Measurements from ENCODE around the gene PALB2. TPM values are rescaled to one million over a fixed set of nuclear protein-coding genes. Genes with fewer than 3 reads are reported as not detected.
A peak's percentile ranks its signal among the peaks of the same experiment; 100 is the strongest.
"Not testable (repeated sequence)": the region's sequence is repeated elsewhere in the genome, so short reads cannot be mapped to it uniquely, and the experiment has no call there.

PALB2 gene
- total RNA-seq, 1 donor from 2014 or later, result 31.2 TPM

DNA sequence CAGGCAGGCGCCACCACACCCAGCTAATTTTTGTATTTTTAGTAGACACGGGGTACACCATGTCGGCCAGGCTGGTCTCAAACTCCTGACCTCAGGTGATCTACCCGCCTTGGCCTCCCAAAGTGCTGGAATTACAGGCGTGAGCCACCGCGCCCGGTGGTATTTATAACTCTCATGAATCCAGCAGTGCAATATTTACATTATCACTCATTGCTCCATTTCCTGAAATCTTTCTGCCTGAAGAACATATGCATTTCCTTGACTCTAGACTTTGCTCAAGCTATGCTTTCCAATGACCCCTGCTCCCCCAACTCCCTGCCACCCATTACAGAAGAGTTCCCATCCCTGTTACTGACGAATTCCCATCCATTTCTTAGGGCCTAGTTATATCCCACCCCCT is 25.3 kb downstream of the PALB2 start:
- H3K9me3 Mint-ChIP-seq, result no peaks in the 10 kb centered on the region
- H3K27me3 Mint-ChIP-seq, result no peaks in the 10 kb centered on the region

DNA sequence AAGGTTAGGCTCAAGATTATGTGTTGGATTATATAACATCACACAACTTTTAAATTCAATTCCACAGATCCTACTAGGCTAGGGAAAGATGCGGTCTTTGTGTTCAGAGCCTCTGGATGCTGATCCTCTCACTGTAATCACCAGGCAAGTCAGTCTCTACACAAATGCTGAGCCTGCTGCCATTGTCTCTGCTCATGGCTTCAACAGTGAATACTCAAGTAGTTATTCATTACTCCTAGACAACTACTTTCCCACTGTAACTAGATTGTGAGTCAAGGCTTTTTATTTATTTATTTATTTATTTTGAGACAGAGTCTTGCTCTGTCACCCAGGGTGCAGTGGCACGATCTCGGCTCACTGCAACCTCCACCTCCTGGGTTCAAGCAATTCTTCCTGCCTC is 29.2 kb downstream of the PALB2 start:
- intact Hi-C loops (cut with micrococcal nuclease), result no loop called here
- no peak for DNase-seq
- no peak overlapping the region for H3K4me3 Mint-ChIP-seq
- H3K27me3 Mint-ChIP-seq, result no peaks in the 10 kb centered on the region
- H3K27ac Mint-ChIP-seq, result no peak overlapping the region
- H3K4me1 Mint-ChIP-seq, result no peaks in the 10 kb centered on the region
- H3K36me3 Mint-ChIP-seq (ENCODE audit: low read depth), result peaks cover 23% of the 10 kb centered on the region
- H3K9me3 Mint-ChIP-seq, result no peaks in the 10 kb centered on the region

More for the DNA sequence above, 25.3 kb downstream of the PALB2 start:
- Mint-ChIP-seq H3K36me3 (ENCODE audit: low read depth) (peaks cover 34% of the 10 kb centered on the region), H3K4me1 (no peaks in the 10 kb centered on the region), H3K4me3 (no peak overlapping the region), H3K27ac (no peak overlapping the region)
- no peak for DNase-seq
- intact Hi-C loops (cut with micrococcal nuclease), result no loop called here

DNA sequence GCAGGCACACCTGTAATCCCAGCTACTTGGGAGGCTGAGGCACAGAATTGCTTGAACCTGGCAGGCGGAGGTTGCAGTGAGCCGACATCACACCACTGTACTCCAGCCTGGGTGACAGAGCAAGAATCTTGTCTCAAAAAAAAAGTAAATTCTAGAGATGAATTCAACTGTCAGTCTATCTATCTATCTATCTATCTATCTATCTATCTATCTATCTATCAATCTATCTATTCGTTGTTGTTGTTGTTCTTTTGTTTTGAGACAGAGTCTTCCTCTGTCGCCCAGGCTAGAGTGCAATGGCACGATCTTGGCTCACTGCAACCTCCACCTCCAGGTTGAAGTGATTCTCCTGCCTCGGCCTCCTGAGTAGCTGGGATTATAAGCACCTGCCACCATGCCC is 30.2 kb downstream of the PALB2 start:
- H3K4me1 Mint-ChIP-seq; H3K9me3 Mint-ChIP-seq; H3K27ac Mint-ChIP-seq; intact Hi-C loops (cut with micrococcal nuclease); H3K27me3 Mint-ChIP-seq; DNase-seq; H3K4me3 Mint-ChIP-seq: not testable (repeated sequence)
- peaks cover 21% of the 10 kb centered on the region for H3K36me3 Mint-ChIP-seq (ENCODE audit: low read depth)

DNA sequence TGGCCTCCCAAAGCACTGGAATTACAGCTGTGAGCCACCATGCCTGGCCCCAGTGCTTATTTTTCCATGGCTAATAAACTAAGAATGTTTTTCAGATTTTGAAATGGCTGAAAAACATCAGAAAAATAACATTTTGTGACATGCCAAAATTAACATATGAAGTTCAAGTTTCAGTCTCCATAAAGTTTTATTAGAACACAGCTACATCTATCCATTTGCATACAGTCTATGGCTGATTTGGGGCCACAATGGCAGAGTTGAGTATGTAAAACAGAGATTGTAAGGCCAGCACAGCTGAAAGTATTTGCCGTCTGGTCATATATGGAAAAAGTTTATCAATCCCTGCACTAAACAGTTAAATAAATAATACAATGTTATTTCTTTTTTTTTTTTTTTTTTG is 31.2 kb downstream of the PALB2 start:
- H3K27ac Mint-ChIP-seq, result no peak overlapping the region
- intact Hi-C loops (cut with micrococcal nuclease), result no loop called here
- H3K36me3 Mint-ChIP-seq (ENCODE audit: low read depth), result peaks cover 22% of the 10 kb centered on the region

DNA sequence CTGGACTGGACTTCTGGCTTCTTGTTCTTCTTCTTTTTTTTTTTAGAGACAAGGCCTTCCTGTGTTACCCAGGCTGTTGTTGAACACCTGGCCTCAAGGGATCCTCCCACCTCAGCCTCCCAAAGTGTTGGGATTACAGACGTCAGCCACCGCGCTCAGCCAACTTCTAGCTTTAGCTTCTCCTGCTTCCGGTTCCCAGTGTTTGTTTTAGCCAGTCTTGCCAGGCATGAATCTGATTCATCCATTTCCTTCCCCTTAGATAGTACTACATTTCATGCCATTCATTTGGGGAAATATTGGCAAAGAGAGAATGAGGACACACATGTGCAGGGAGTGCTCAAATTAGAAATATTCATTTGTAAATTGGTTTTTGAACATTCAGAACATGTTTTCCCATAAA is 32.9 kb downstream of the PALB2 start:
- intact Hi-C loops (cut with micrococcal nuclease), result no loop called here
- H3K4me1 Mint-ChIP-seq, result no peaks in the 10 kb centered on the region
- H3K9me3 Mint-ChIP-seq, result no peaks in the 10 kb centered on the region
- peaks cover 25% of the 10 kb centered on the region for H3K36me3 Mint-ChIP-seq (ENCODE audit: low read depth)
- no peaks in the 10 kb centered on the region for H3K27me3 Mint-ChIP-seq
- no peak overlapping the region for H3K4me3 Mint-ChIP-seq
- no peak for DNase-seq
- no peak overlapping the region for H3K27ac Mint-ChIP-seq

More for the DNA sequence above, 31.2 kb downstream of the PALB2 start:
- Mint-ChIP-seq H3K27me3 (no peaks in the 10 kb centered on the region), H3K4me3 (no peak overlapping the region), H3K4me1 (no peaks in the 10 kb centered on the region), H3K9me3 (no peaks in the 10 kb centered on the region)
- DNase-seq, result no peak

DNA sequence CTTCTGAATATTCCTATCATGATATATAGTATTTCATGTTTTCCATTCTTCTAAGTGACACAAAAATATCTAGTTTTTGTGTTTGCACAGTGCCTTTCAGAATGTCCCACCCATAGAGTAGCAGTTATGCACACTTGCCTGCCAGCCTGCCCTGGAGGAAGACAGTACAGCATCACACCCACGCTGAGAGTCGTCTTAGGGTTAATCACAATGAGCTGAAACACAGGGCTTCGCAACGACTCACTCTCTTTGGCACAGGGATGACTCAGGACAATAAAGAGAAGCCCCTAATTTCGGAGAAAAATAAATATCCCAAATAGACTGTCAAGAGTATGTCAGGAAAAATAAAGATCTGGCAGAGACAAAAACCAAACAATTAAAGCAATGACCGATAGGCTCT is 33.4 kb downstream of the PALB2 start:
- Mint-ChIP-seq H3K9me3 (no peaks in the 10 kb centered on the region), H3K27ac (no peak overlapping the region), H3K4me1 (no peaks in the 10 kb centered on the region), H3K4me3 (no peak overlapping the region), H3K36me3 (ENCODE audit: low read depth) (peaks cover 26% of the 10 kb centered on the region), H3K27me3 (no peaks in the 10 kb centered on the region)
- no peak for DNase-seq
- intact Hi-C loops (cut with micrococcal nuclease), result no loop called here

DNA sequence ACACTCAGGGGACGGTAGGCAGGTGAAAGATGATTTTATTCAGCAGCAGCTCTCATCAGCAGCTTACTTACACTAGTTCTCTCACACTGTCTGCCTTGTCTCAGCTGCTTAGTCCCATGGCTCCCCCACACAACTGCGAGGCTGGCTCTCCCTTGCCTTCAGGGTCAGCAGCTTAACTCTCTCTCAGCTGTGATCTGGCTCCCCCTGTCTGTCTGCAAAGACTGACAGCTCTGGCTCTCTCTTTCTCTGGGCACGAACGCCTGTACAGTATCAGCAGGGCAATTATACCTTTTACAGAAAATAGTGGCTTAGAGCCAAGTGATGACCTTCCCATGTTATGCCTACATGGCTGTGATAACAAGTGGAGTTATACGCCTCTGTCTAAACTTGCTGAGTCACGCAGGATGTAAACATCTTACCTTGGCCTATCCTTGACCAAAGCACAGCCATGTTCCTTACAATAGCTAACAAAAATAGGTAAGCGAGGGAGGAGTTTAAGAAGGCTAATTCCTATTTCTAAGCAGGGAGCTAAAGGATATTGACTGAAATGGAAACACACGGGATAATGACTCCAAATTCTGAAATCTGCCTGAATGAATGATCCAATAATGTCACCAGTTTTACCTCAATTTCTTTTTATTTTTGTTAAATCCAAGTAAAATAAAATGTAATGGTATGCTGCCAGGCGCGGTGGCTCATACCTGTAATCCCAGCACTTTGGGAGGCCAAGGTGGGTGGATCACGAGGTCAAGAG is 43.9 kb downstream of the PALB2 start:
- H3K27ac Mint-ChIP-seq, result peak overlapping the region; percentile 30
- H3K9me3 Mint-ChIP-seq, result no peaks in the 10 kb centered on the region
- H3K27me3 Mint-ChIP-seq, result no peaks in the 10 kb centered on the region
- H3K4me3 Mint-ChIP-seq, result peak overlapping the region; percentile 30
- intact Hi-C loops (cut with micrococcal nuclease), result loop anchor here (5.0 kb wide), 2 partner anchors 85 to 145 kb away; partner anchors contain the start of genes COG7 and GGA2
- peaks cover 19% of the 10 kb centered on the region for H3K36me3 Mint-ChIP-seq (ENCODE audit: low read depth)
- H3K4me1 Mint-ChIP-seq, result peaks cover 14% of the 10 kb centered on the region
- peak; percentile 65 for DNase-seq

DNA sequence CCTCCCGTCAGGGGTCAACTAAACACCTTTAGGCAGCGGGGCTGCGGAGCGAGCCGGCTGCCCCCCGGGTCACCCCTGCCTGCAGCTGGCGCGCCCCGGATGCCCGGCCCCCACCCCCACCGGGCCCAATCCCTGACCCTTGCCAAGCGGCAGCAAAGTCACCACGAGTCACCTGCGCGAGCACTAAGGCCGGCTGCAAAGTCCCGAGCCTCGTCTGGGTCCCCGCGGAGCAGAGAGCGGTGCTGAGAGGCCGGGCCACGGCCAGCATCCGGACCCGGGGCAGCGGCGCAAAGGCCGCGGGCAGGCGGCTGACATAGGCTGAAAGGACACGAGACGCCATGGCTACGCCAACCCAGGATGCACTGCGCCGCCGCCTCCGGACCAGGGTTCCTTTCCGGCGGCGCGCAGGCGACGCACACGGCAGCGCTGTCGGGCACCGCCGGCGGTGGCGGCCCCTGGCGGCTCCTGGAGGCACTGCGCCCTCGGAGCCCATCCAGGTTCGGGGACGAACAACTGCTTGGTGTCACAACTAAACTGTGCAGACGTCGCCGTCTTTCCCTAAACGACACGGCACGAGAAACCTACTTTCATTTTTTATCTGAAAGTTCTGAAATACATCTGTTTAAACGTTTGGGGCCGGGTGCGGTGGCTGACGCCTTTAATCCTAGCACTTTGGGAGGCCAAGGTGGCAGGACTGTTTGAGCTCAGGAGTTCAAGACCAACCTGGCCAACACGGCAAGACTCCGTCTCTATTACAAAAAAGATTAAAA is 45.0 kb downstream of the PALB2 start, which contains the start of gene NDUFAB1:
NDUFAB1 (minus strand) TSS at position 366 of the 770 bp plus-strand sequence; CDS start at position 340, 26 bp downstream.
- intact Hi-C loops (cut with micrococcal nuclease), result loop anchor here (1.0 to 5.0 kb wide), 4 partner anchors 39 to 144 kb away; partner anchors contain the start of genes COG7, DCTN5, EARS2 and GGA2
- Mint-ChIP-seq H3K4me1 (peaks cover 14% of the 10 kb centered on the region), H3K9me3 (no peaks in the 10 kb centered on the region), H3K4me3 (peak within 1 kb of the TSS; percentile 88), H3K27ac (peak within 1 kb of the TSS; percentile 83), H3K36me3 (ENCODE audit: low read depth) (peaks cover 25% of the 10 kb centered on the region), H3K27me3 (no peaks in the 10 kb centered on the region)
- DNase-seq, result peak; percentile 98

DNA sequence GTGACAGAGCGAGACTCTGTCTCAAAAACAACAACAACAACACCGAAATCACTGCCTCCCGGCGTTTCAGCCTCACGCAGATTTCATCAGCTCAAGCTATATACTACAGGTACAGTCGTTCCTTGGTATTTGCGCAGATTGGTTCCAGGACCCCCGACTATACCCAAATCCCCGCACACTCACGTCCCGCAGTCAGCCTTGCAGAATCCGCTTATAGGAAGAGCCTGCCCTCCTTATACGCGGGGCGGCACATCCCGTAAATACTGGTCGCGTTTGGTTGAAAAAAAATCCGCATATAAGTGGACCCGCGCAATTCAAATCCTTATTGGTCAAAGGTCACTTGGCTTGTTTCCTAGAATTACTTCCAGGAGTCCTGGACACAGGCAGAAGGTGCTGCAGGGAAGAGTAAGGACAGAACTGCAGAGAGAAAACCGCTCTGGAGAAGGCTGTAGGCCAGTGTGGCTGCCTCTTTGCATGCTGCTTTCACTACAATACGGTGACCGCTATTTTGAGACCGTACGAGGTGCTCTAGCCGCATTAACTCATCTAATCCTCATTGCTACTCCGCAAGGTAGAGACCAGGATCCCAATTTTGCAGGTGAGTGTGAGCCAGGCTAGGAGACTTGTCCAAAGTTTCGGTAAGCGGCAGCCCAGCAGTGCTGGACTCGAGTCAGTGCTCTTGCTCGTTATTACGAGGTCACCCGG is 45.7 kb downstream of the PALB2 start:
- peaks cover 14% of the 10 kb centered on the region for H3K4me1 Mint-ChIP-seq
- peak overlapping the region; percentile 66 for H3K27ac Mint-ChIP-seq
- H3K36me3 Mint-ChIP-seq (ENCODE audit: low read depth), result peaks cover 28% of the 10 kb centered on the region
- H3K9me3 Mint-ChIP-seq, result no peaks in the 10 kb centered on the region
- DNase-seq, result no peak
- H3K4me3 Mint-ChIP-seq, result peak overlapping the region; percentile 88
- intact Hi-C loops (cut with micrococcal nuclease), result loop anchor here (5.0 kb wide), 2 partner anchors 83 to 143 kb away; partner anchors contain the start of genes COG7 and GGA2
- H3K27me3 Mint-ChIP-seq, result no peaks in the 10 kb centered on the region

DNA sequence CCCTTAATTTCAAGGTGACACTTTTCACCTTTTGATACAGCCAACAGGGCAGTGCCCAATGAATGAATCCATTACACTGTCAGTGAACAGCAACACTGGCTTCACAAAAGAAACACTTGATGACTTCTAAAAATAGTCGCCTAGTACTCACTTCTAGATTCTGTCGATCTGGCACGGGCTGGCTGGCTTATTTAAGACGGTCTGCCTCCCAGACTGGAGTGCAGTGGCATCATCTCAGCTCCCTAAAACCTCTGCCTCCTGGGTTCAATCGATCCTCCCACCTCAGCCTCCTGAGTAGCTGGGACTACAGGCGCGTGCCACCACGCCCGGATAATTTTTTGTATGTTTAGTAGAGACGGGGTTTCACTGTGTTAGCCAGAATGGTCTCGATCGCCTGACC is 46.9 kb downstream of the PALB2 start:
- Mint-ChIP-seq H3K36me3 (ENCODE audit: low read depth) (peaks cover 35% of the 10 kb centered on the region), H3K27me3 (no peaks in the 10 kb centered on the region), H3K4me1 (peaks cover 14% of the 10 kb centered on the region), H3K27ac (no peak overlapping the region), H3K9me3 (no peaks in the 10 kb centered on the region), H3K4me3 (peak overlapping the region; percentile 3)
- intact Hi-C loops (cut with micrococcal nuclease), result no loop called here
- no peak for DNase-seq

DNA sequence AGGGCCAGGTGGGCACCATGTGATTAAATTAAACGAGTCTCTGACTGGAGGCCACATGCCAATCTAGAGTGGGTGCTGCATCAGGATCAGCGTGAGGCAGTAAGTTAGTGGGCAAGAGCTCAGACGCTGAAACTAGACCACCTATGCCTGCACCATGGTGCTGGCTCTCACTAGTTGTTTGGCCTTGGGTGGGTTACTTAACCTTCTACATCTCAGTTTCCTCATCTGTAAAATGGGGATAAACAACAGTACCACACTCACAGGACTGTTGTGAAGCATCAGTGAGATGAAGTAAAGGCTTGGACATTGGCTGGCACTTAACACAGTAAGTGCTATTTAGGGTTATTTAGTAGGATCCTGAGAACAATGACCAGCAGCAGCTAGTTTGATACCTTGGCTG is 50.9 kb downstream of the PALB2 start:
- Mint-ChIP-seq H3K27ac (no peak overlapping the region), H3K36me3 (ENCODE audit: low read depth) (peaks cover 50% of the 10 kb centered on the region), H3K4me3 (no peak overlapping the region), H3K4me1 (peaks cover 3% of the 10 kb centered on the region), H3K27me3 (no peaks in the 10 kb centered on the region), H3K9me3 (no peaks in the 10 kb centered on the region)
- no peak for DNase-seq
- intact Hi-C loops (cut with micrococcal nuclease), result no loop called here

DNA sequence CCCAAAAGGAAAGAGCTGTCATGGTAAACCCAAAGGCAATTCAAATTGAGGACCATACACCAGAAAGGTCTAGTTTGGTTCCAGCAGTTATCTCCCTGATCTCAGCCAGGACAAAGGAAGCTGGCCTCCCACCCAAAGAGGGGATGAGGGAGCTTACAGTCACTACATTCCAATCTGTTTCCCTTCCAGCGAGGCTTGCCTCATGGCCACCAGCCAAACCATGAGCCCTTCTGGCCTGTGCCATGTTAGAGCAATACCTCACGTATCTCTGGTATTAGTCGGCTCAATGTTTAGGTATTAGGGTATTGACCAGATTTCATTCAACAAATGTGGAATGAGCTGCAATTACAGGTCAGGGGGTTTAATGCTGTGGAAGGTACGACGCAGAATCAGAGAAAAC is 53.4 kb downstream of the PALB2 start:
- H3K27ac Mint-ChIP-seq, result no peak overlapping the region
- peaks cover 56% of the 10 kb centered on the region for H3K36me3 Mint-ChIP-seq (ENCODE audit: low read depth)
- H3K4me3 Mint-ChIP-seq, result no peak overlapping the region
- no peaks in the 10 kb centered on the region for H3K27me3 Mint-ChIP-seq
- no peak for DNase-seq
- peaks cover 3% of the 10 kb centered on the region for H3K4me1 Mint-ChIP-seq
- H3K9me3 Mint-ChIP-seq, result no peaks in the 10 kb centered on the region
- intact Hi-C loops (cut with micrococcal nuclease), result no loop called here

DNA sequence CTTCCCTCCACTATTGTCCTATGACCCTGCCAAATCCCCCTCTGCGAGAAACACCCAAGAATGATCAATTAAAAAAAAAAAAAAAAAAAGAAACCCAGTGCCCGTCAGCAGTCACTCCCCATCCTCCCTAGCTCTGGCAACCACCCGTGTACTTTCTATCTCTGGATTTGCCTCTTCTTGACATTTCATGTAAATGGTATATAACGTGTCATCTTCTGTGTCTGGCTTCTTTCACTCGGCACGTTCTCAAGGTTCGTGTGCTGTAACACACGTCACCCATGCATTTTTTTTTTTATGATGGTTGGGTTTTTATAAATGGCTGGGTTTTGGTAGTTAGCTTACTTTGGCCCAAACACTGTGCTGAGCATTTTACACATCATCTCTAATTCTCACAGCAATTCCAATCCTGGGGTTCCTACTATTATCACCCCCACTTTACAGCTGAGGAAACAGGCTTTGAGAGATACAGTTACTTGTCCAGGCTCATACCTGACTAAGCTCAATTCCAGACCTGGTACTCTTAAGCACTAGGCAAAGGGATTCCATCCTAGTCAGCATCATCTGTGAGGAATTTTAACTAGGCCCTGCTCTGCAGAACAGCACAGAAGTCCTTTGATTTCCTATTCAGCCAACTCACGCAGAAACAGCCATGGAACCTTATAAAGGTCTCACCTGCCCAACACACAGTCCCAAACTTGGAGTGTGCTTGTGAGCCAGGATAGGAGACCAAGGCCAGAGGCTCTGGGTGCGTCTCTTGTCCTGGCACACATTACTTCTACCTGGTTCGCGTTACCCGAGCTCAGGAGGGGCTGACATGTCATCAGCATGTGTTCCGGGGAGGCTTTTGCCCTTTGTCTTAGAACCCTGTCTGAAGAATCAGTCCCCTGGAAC is 56.7 kb downstream of the PALB2 start:
- H3K9me3 Mint-ChIP-seq, result no peaks in the 10 kb centered on the region
- H3K27me3 Mint-ChIP-seq, result no peaks in the 10 kb centered on the region
- H3K4me3 Mint-ChIP-seq, result no peak overlapping the region
- H3K4me1 Mint-ChIP-seq, result no peaks in the 10 kb centered on the region
- intact Hi-C loops (cut with micrococcal nuclease), result no loop called here
- no peak overlapping the region for H3K27ac Mint-ChIP-seq
- peaks cover 58% of the 10 kb centered on the region for H3K36me3 Mint-ChIP-seq (ENCODE audit: low read depth)
- no peak for DNase-seq
